ENCODE data around the gene GPR107.
A peak's percentile ranks its signal among the peaks of the same experiment; 100 is the strongest.

Gene GPR107

DNA sequence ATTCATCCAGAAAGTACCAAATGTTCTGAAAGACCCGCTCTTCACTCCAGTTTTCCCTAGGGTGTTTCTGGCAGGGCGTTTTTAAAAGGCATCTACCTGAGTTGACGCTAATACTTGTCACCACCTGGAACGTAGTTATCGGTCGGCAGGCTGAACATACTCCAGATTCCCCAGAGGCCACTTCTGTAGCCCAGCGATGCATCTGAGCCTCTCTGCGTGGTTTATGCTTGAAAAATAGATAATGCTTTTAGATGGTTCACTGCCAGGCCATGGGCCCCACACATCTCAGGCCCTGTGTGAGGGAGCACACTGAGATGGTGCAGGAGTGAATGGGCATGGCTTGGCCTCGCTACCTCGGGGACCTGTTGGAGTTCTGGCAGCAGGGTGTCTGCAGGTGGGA lies 85.5 kb downstream of the GPR107 start:
- DNase-seq: no peak

GRCh38 chr9:130140706-130141105 lies 87.0 kb downstream of the GPR107 start:
- DNase-seq: no peak

DNA sequence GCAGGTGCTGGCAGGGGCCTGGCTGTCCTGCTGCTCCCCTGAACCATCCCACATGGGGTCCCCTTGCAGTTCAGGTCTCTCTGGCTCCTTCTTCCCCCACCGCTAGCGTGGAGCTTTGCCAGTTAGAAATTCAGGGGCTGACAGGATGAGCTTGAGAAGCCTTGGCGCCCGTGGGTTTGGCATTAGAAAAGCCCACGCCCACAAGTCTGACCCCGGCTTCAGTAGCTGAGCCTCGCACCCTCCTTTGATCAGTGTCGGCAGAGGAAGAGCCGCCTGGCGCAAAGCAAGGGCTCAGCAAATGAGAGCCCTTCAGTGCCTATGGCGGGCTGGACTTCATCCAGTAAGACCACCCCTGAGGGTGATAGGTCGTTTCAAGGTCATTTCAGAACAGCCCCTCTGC lies 88.3 kb downstream of the GPR107 start:
- no peak for DNase-seq

- no peak for DNase-seq
These were observed 88.9 kb downstream of the GPR107 start for GRCh38 chr9:130142641-130143040.

DNA sequence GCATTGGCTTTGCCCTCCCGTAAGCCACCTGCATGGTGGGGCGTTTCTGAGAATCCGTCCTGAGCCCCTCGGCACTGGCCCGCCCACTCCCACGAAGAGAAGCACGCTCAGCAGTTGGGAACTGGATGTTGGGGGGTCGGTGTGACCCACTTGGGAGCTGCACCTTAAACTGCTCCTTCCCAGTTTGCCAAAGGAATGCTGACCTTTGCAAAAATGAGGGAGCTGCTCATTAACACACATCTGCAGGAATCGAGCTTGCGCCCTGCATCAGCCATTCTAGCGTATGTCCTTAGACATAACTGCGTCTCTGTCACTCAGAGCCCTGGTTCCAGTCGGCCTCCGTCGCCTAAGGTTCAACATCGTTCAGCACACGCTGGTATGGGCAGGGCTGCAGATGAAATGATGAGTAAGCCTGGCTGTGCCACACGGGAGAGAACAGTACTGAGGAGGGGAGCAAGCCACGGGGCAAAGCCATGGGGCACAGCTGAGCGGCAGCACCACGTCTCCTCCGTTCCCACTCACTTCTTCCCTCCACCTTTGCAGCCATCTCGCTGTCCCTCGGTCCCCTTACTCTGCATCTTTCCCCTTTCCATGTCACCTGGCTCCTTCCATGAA lies 89.7 kb downstream of the GPR107 start:
- no peak for DNase-seq

DNA sequence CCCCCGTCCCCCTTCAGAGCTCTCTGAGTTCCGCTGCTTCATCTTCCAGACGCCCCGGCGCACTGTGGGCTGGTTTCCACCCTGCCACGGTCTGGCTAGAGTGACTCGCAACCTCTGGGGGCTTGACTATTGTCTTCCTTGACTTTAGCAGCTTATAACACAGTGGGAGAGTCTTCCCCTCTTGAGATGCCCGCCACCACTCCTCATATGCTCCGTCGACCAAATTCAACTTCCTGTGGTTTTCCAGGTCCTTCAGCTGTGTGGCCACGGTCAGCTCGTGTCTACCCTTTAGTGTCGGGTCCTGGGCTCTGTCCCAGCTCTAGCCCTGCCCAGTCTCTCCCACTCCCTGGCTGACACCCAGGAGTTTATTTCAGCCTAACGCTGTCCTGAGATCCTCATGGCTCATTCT lies 90.3 kb downstream of the GPR107 start:
- DNase-seq: peak; percentile 58

DNA sequence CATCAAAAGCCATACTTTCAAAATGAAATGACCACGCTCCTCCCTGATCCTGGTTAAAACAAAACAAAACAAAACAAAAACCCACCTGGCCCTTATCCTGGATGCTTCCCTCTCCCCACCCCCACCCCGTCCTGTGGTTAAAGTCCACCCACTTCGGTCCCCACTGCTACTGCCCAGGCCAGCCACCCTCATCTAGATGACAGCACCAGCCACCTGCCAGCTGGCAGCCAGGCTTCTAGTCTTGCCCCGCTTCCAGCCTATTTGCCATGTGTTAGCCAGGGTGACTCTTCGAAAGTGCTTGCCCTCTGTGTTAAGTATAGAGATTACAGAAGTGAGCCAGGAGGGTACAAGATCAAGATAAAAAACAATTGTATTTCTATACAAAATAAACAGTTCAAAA lies 91.0 kb downstream of the GPR107 start:
- DNase-seq: no peak

DNA sequence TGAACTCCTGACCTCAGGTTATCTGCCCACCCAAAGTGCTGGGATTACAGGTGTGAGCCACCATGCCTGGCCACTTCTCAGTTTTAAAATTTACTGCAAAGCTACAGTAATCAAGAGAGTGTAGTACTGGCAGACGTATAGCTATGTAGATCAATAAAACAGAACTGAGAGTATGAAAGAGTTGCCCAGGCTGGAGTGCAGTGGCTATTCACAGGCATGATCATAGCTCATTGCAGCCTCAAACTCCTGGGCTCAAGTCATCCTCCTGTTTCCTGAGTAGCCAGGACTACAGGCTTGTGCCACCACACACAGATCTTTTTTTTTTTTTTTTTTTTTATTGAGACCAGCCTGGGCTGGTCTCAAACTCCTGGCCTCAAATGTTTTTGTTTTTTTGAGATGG lies 92.0 kb downstream of the GPR107 start:
- no peak for DNase-seq

DNA sequence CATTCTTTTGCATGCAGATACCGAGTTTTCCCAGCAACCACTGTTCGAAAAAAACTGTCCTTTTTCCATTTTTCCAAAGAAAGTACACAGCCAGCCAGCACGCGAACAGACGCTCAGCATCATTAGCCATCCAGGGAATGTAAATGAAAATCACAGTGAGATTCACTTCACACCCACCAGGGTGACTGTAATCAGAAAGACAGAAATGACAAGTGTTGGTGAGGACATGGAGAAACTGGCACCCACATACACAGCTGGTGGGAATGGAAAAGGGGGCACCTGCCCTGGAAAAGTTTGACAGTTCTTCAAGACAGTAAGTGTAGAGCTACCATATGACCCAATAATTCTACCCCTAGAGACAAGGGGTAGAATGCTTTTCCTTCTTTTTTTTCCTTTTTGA lies 93.5 kb downstream of the GPR107 start:
- no peak for DNase-seq

DNA sequence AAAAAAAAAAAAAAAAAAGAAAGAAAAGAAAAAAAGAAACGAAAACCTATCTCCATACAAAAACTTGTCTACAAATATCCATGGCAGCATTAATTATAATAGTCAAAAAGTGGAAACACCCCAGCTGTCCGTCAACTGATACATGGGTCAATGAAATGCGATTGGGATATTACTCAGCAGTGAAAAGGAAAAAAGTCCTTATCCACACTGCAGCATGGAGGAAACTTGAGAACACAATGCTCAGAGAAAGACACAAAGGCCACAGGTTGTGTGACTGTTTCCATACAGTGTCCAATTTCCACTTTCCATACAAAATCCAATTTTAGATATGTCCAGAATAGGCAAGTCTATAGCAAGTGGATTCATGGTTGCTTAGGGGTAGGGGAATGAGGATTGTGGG lies 94.2 kb downstream of the GPR107 start:
- DNase-seq: no peak

GRCh38 chr9:130149031-130149430 lies 95.3 kb downstream of the GPR107 start:
- no peak for DNase-seq

DNA sequence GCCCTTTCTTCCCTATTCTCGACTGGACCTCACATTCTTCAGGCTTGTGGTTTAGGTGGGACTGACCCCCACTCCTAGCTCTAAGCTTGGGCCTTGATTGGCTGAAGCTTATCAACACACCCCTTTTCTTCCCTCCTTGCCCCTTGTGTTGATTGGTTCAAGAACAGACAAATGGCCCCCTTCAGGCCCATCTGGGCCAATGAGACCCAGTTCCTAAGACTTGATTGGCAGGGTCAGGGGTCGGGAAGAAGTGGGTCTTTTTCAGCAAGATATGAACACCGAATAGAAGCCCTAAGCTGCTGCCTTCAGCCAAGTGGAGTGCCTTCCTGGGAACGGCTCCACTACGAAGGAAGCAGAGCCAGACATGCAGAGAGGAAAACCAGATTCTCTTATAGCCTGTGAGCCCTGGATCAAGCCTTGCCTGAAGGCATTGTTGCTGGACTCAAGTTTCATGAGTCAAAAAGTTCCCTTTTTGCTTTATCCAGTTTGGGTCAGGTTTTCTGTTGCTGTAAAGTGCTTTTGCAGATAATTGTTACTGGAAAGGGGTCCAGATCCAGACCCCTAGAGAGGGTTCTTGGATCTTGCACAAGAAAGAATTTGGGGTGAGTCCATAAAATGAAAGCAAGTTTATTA lies 96.1 kb downstream of the GPR107 start:
- no peak for DNase-seq

DNA sequence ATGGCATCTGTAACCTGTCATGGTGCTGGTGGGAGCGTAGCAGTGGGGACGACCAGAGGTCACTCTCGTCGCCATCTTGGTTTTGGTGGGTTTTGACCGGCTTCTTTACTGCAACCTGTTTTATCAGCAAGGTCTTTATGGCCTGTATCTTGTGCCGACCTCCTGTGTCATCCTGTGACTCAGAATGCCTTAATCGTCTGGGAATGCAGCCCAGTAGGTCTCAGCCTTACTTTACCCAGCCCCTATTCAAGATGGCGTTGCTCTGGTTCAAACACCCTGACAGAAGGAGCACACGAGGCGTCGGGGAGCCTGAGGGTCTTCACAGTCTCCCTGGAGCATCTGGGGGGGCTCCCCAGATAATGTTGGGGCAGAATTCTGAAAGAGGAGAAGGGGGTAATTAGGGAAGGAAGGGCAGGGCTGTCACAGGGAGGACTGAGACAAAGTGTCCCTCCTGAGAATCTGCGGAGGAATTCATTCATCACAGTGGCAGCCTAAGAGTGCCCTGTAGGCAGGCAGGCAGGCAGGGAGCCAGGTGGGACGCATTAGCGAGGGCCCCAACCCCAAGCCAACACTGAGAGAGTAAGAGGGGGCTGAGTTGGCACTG lies 97.2 kb downstream of the GPR107 start:
- DNase-seq: no peak

DNA sequence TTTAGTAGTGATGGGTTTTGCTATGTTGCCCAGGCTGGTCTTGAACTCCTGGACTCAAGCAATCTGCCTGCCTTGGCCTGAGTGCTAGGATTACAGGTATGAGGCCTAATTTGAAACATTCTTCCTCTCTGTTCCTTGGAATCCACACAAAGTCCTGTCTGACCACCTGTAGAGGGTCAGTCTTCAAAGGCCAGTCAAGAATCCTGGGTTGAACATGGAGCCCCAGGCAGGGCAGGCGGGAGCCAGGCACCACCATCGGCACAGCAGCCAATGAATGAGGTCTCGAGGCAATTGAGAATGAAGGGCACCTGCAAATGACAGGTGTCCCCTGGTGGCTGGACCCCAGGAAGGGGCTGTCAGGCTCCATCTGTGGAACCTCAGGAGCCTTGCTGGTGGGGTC lies 101.1 kb downstream of the GPR107 start:
- DNase-seq: no peak

- DNase-seq: no peak
These were observed 101.9 kb downstream of the GPR107 start for GRCh38 chr9:130155647-130156046.

DNA sequence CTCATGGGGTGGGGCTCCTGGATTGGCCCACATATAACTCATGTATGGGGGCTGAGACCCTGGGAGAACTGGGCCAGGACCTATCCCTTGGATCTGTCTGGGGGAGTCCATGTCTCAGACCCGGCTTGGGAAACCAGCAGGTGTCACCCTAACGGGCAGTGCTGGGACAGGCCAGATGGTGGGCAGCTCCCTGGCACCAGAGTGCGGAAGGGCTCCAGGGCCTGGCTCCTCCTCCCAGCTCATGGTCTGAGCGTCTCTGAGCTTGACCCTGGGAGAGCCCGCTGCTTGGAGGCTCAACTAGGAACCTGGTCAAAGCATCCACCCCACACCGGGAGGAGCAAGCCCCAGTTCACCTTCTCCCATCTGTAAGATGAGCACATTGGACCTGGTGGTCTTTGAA lies 103.0 kb downstream of the GPR107 start:
- DNase-seq: no peak

DNA sequence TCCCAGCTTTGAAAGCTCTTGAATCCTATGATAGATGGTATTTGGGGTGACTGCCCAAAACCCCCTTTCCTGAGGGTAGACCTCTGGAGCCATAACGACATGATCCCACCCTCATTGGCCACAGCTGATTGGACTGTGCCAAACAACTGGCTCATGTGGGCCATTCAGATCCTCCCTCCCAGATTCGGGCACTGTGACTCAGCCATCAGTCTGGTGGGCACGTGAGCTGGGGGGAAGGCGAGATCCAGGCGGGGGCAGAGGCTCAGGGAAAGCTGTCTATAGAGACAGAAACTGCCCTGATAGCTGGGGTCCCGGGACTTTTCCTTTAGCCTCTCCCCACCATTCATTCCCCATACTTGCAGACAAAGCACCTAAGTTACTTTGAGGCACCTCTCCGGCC lies 103.4 kb downstream of the GPR107 start:
- DNase-seq: no peak

DNA sequence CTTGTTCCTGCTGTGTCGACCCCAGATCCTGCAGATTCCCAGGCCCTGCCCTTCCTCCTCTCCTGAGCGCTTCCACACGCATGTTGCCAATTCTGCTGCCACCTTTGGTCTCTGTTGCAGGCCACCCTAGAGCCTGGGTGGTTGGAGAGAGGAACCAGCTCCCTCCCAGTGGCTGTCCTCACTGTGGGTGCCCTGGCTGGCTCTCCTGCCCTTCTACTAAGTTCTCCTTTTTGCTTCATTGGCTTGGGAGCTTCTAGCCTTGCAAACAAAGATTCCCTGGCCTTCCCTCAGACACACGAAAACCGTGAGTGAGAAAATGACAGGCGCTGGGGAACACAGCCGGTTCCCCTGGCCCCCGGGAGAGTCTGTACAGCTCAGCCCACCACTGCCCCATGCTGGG lies 104.3 kb downstream of the GPR107 start:
- DNase-seq: no peak

- DNase-seq: no peak
These were observed 105.4 kb downstream of the GPR107 start for GRCh38 chr9:130159057-130159456.

DNA sequence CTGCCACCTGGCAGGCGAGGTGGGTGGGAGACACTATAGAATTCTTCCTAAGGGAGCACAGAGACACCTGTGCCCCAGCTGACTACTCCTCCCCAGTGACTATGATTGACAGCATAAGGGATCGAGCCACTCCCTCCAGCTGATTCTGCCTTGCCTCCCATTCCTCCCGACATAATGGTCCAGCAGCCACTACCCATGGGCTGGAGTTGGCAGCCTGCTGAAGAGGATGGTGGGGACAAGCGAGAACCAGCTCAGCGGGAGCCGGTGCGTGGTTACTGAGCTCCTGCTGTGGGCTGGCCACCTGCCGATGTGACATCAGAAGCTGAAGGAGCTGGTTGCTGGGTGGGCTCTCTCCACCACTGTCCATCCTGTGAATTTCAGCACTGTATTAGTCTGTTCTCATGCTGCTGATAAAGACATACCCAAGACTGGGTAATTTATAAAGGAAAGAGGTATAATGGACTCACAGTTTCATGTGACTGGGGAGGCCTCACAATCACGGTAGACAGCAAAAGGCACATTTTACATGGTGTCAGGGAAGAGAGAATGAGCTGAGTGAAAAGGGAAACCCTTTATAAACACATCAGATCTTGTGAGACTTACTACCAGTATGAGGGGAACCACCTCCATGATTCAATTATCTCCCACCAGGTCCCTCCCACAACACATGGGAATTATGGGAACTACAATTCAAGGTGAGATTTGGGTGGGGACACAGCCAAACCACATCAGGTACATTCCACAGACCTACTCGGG lies 106.4 kb downstream of the GPR107 start:
- DNase-seq: no peak

- DNase-seq: no peak
These were observed 107.3 kb downstream of the GPR107 start for GRCh38 chr9:130160862-130161470.

DNA sequence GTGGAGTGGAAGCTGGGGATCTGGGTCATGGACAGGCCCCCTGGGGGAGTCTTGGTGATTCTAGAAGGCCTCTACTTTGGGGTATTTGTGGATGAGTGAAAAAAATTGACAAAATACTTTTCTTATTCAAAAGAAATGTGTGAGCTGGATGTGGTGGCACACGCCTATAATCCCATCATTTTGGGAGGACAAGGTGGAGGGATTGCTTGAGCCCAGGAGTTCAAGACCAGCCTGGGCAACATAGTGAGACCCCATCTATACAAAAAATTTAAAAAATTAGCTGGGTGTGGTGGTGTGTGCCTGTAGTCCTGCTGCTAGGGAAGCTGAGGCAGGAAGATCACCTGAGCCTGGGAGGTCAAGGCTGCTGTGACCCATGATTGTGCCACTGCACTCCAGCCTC lies 111.9 kb downstream of the GPR107 start:
- no peak for DNase-seq

GRCh38 chr9:130166399-130166798 lies 112.7 kb downstream of the GPR107 start:
- no peak for DNase-seq

- no peak for DNase-seq
These were observed 114.2 kb downstream of the GPR107 start for GRCh38 chr9:130167927-130168326.
